Fibroblast of villous mesenchyme (primary cell): ENCODE measurements around the gene NLGN2. TPM values are rescaled to one million over a fixed set of nuclear protein-coding genes. Genes with fewer than 3 reads are reported as not detected.

Source experiments
- DNase-seq: peaks from one replicate; pipeline ENCODE4 v3.0.0-alpha.2; 2010; ENCODE audit warnings: low read depth
- H3K4me3 ChIP-seq: 2 replicates; pipeline ENCODE4 v1.5.1; 2011; ENCODE audit warnings: low read depth, mild to moderate bottlenecking, low read length
- total RNA-seq: library from RNA; depleted of rRNA; stranded (reverse); fragments of >200 nt; gene quantifications from 2 replicates; pipeline ENCODE4 v1.2.3, GENCODE V29; 2012
- TF ChIP-seq, protein P1 (sequence below): IDR thresholded peaks from 2 replicates; pipeline ENCODE4 v1.5.1; 2012; ENCODE audit warnings: low read depth, mild to moderate bottlenecking, low read length; ENCODE audit not compliant: insufficient read depth

The NLGN2 gene
- total RNA-seq, 1 donor, result 9.5 TPM

DNA sequence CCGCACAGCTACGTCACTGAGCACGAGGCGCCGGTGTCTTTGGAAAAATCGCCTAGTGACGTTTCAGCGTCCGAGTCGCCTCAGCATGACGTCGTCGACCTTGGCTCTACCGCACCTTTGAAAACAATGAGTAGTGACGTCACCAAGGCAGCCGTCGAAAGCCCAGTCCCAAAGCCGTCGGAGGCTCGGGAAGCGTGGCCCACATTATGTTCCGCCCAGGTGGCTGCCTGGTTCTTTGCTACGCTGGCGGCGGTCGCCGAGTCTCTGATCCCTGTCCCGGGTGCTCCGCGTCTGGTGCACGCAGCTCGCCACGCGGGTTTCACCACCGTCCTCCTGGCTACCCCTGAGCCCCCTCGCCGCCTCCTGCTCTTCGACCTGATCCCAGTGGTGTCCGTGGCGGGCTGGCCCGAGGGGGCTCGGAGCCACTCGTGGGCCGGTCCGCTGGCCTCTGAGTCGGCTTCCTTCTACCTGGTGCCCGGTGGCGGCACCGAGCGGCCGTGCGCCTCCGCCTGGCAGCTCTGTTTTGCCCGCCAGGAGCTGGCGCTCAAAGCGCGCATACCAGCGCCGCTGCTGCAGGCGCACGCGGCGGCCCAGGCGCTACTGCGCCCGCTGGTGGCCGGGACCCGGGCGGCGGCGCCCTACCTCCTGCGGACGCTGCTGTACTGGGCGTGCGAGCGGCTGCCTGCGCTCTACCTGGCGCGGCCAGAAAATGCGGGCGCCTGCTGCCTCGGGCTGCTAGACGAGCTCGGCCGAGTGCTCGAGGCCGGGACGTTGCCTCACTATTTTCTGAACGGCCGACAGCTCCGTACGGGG lies 29.1 kb downstream of the NLGN2 start:
- peak overlapping the region; percentile 48 for H3K4me3 ChIP-seq
- peak; percentile 73 for DNase-seq
- TF ChIP-seq, protein P1, sequence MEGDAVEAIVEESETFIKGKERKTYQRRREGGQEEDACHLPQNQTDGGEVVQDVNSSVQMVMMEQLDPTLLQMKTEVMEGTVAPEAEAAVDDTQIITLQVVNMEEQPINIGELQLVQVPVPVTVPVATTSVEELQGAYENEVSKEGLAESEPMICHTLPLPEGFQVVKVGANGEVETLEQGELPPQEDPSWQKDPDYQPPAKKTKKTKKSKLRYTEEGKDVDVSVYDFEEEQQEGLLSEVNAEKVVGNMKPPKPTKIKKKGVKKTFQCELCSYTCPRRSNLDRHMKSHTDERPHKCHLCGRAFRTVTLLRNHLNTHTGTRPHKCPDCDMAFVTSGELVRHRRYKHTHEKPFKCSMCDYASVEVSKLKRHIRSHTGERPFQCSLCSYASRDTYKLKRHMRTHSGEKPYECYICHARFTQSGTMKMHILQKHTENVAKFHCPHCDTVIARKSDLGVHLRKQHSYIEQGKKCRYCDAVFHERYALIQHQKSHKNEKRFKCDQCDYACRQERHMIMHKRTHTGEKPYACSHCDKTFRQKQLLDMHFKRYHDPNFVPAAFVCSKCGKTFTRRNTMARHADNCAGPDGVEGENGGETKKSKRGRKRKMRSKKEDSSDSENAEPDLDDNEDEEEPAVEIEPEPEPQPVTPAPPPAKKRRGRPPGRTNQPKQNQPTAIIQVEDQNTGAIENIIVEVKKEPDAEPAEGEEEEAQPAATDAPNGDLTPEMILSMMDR, result peak; percentile 68

DNA sequence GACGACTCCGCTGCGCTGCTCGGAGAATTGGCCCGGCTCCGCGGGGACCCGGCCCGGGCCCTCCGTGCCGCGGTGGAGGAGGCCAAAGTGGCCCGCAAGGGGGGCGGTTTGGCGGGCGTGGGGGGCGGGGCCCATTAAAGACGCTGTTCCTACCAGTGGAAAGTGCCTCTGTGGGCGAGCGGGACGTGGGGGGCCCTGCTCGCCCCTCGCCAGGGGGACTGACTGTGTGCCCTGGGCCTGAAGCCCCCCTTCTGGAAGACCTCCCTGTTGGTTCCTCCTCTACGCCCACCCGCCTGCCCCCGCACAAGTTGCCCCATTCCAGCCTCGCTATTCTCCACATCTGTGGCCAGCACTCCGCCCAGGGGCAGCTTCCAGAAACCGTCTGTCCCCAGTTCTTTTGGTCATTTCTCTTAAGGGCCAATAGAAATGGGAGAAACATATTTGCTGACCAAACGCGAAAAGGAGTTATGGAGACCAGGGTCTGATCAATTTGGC lies 29.8 kb downstream of the NLGN2 start:
- TF ChIP-seq, protein P1, result no peak
- DNase-seq, result no peak
- H3K4me3 ChIP-seq, result peak overlapping the region; percentile 30

DNA sequence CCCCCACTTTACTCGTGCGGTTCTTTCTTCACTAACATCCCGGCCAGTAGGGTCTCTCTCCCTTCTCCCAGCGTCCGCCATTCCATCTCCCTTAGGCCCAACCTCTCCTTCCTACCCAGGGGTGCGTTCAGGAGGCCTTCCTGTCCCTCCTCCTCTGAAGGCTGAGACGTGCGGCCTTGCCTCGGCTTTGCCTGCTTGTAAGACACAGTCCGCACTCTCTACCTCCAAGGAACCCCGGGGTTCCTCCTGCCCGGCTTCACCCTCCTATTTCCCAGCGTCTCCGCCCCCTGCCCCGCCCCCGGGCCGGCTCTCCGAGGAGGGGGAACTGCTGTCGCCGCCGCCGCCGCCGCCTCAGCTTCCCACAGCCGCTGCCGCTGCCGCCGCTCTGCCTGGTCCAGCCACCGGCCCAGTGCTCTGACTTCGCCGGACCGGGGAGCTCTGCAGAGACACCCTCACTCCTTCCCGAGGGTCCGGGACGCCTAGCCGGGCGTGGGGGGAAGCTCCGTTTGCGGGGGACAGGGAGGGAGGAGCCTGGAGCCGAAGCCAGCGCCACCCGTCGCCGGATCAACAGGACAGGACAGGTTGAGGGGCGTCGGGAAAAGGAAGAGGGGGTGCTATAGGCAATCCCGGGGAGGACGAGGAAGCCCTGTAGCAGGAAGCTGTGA lies 30.4 kb downstream of the NLGN2 start:
- H3K4me3 ChIP-seq, result peak overlapping the region; percentile 44
- peak; percentile 14 for DNase-seq
- TF ChIP-seq, protein P1, result no peak

DNA sequence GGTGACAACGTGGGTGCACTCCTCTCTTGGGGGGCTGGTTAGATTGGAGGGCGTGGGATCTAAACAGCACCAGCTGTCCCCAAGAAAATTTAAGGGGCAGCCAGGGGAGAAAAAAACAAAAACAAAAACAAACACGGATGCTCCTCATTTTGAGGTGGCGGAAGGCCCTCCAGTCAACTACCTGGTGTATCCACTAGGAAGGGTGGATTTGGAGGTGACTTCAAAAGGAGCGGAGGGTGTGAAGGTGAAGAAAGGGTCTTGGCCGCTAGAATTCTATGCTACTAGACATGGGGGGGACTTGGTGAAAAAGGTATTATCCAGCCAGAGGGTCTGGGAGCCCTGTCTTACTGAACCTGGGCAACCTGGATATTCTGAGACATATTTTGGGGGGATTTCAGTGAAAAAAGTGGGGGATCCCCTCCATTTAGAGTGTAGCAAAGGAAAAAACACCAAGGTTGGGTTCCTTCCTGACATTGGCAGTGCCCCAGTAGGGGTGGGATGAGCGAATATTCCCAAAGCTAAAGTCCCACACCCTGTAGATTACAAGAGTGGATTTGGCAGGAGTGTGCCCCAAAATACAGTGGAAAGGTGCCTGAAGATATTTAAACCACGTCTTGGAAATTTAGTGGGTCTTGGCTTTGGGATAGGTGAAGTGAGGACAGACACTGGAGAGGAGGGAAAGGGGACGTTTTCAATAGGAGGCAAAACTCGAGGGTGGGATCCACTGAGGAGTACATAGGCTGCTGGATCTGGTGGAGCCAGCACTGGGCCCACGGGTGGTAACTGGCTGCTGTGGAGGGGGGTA lies 31.2 kb downstream of the NLGN2 start:
- H3K4me3 ChIP-seq, result peak overlapping the region; percentile 44
- TF ChIP-seq, protein P1, result no peak
- DNase-seq, result no peak

DNA sequence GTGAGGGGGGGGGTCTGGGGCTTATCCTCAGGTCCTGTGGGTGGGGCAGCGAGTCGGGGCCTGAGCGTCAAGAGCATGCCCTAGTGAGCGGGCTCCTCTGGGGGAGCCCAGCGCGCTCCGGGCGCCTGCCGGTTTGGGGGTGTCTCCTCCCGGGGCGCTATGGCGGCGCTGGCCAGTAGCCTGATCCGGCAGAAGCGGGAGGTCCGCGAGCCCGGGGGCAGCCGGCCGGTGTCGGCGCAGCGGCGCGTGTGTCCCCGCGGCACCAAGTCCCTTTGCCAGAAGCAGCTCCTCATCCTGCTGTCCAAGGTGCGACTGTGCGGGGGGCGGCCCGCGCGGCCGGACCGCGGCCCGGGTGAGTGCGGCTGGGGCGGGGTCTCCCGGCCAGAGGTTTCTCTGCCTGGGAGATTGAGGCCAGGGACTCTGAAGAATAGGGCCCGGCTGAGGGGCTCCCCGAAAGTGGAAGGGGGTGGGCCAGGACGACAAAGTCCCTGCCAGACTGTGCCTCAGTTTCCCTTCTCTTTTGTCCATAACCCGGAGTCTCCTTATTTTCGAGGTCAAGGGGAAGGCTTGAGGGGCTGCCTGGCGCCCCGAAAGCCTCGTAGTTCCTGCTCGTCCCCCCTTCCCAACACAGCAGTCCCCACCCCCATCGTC lies 31.9 kb downstream of the NLGN2 start, which contains the start of gene FGF11:
Gene FGF11, plus strand, starts transcription at position 51 of the 651 bp plus-strand sequence. Its CDS starts 109 bp downstream, at position 160.
- peak within 1 kb of the TSS; percentile 60 for H3K4me3 ChIP-seq
- TF ChIP-seq, protein P1, result no peak
- no peak for DNase-seq
